GM18909 (cell line): ENCODE data around the gene HSBP1.

Experiments
- ATAC-seq: cut with Tn5 transposase; IDR thresholded peaks from one replicate; pipeline ENCODE4 v1.9.1; 2021; ENCODE audit warnings: mild to moderate bottlenecking; ENCODE audit not compliant: unreplicated experiment, poor library complexity

Gene HSBP1

DNA sequence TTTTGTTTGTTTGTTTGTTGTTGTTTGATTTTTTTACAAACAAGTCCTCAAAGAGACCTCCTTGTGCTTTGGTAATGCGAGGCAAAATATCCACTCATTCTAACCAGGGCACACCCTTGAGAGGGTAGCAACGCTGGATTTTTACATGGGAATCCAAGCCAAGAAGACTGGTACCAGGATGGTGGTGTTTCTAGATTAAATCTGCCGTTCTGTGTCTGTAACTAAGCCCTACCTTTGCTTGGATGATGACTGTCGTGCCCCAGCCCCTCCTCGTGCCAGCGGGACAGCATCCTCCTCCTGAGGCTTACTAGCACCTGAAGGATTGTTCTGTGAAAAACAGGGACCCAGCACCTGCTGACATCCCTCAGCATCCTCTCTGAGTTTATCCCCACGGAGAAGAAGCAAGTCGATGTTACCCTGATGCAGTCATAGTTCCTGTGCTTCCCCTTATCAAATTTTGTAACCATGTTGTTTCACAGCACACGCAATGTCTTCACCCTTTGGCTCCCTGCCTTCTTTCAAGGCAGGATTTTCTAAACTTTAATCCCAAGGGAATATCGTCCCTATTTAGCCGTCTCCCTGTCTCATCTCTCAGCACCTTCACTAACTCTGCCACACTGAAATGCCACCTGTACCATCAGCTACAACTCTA, 5.1 kb upstream of the HSBP1 start:
- ATAC-seq, result no peak

DNA sequence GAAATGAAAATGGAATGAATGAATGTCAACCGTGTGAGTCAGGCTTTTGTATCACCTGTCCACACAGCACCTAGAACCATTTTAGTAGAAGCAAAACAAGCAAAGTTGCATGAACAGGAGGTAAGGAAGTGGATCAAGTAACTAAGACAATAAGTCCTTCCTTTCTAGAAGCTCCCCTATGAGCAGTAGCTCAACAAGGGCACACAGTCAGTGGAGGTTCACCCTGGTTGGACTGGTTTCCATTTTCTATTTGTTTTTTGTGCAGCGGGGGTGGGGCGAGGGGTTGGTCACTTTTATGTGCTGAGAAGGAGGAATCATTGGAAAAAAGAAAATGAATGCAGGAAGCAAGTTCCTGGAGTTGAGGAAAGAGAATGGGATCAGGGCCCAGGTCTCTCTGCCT, 4.0 kb upstream of the HSBP1 start:
- ATAC-seq, result no peak

DNA sequence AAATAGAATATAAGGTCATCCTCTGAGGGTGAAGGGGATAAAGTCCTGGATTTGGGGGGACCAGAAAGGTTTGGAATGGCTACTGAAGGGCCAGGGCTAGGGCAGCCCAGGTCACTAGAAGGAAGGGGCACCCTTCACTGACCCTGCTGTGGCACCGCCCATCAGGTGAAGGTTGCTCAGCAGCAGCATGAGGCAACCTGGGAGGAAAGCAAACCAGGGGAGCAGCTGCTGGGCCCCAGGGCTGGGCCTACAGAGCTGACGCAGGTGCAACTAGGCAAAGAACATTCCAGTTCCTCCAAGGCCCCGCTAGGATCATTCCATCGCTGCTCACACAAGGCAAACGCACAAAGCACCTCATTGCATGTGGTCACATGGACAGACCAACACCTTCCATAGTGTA, 3.4 kb upstream of the HSBP1 start:
- no peak for ATAC-seq

DNA sequence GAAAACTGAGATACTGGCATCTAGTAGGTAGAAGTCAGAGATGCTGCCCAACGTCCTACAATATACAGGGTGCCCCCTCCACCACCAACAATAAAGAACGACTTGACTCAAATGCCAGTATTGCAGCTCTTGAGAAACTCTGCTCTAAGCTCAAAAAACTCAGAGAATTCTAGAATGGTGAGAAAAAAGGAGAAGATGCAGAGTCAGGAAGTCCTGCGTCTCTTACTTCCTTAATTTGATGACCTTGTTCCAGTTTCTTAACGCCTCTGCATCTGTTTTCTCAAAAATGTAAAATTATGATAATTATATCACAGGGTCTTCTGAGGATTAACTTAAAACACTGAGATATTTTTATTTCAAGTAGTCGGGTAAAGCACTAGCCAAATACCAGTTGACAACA, 1.7 kb upstream of the HSBP1 start:
- ATAC-seq, result no peak

DNA sequence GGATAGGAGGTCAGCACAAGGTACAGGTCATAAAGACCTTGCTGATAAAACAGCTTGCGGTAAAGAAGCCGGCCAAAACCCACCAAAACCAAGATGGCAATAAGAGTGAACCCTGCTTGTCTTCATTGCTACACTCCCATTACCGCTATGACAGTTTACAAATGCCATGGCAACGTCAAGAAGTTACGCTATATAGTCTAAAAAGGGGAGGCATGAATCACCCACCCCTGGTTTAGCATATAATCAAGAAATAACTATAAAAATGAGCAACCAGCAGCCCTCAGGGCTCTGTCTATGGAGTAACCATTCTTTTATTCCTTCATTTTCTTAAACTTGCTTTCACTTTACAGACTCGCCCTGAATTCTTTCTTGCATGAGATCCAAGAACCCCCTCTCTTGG, 1.0 kb upstream of the HSBP1 start:
- ATAC-seq, result no peak

DNA sequence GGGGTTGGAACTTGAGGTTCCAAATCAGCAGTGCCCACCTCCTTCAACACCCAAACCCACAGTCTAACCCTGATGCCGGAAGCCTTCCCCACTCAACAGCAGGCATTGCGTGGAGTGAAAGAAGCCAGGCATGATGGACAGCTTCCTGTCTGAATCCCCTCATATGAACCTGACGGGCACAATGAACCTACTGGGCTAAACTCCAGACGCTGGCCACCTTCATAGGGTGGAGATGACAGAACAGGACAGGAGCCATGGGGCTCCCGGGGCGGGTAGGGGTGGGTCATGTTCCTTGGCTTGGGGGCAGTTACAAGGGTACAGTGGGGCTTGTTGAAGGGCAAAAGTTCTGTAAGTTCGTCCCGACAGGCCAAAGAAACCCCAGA, 460 bp upstream of the HSBP1 start:
- ATAC-seq, result peak; percentile 1

DNA sequence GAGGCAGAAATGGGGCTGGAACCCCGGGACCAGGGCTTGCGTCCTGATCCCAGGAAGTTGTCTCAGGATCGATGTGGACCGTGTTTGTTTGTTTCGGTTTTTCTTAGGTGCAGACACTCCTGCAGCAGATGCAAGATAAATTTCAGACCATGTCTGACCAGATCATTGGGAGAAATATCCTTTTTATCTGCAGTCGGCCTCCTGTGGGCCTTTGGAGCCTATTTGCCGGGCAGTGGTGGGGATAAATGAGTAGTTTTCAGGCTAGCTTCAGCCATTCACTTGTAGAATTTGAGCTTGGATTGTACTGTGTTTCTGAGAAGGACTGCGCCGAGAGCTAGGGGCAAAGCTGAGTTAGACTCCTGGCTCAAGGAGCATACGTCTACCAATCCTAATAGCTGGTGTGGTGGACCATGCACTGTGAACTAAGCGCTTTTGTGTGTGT, 816 bp downstream of the HSBP1 start:
- no peak for ATAC-seq

DNA sequence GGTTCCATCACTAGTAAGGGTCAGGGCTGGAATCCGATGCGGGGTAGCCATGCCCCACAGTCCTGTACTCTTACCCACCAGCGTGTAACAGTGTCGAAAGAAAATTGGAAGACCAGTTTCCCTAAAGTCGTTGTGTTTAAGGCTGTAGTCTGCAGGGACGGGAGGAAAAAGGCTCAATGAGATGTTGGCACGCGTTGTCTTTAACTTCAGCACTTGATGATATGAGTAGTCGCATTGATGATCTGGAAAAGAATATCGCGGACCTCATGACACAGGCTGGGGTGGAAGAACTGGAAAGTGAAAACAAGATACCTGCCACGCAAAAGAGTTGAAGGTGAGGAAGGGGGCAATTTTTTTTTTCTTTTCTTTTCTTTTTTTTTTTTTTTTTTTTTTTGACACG, 1.3 kb downstream of the HSBP1 start:
- no peak for ATAC-seq

DNA sequence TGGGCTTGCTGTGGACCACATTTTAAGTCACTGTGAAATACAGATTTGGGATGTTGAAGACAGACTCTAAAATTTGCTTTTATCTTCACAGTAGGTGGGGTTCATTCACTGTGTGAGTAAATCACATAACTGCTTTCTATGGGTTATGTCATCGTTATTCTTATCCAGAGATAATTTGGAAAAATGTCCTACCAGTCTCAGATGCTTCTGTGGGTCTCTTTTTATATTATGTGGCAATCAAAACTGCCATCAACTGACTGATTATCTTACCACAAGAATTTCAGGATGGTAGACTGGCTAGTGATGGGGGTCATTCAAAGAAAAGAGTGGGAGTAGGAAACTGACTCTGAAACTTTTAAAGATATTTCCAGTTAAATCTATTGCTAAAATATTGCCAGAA, 3.1 kb downstream of the HSBP1 start:
- no peak for ATAC-seq

DNA sequence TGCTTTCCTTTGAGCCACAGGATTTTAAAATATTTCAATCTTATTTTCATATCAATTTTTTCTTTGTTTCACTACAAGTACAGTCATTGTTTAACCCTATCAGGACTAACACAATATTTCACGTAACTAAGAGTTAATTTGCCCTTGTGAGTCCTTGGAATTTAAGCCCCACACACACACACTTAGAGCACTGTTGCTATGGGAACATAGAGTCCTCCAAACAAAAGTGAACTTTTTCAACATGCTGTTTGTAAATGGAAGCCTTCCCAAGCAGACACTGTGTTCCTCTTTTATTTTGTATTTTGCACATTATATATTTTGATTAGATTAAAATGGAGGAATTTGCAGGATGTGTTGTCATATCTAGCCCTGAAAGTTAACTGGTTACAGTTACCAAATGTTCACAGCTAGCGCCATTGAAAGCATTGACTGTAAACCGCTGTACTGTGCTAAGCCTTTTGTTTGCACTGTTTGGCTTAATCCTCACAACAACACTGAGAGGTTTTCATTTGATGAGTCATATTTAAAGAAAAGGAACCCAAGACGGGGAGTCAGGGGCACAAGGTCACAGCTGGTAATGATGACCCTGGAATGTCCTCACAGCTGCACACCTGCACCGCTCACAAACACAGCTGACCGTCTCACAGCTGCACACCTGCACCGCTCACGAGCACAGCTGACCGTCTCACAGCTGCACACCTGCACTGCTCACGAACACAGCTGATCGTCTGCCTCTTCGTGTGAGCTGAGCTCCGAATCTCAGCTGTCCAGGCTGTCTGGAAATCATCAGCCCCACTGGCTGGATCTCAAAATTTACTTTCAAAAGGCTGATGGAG, 6.3 kb downstream of the HSBP1 start:
- no peak for ATAC-seq

DNA sequence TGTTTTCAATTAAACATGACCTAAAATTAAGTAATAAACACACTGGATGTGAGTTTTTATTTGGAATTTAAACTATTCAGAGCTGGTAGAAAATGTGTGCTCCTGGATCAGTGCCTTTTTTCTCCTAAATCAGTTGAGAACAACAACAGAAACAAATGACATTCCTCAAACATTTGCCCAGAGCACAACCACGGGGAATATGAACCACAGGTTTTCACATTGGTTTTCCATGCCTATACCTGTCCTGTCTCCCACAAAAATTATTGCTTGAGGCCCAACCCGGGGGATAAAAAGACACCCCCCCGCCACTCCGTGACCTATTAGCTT, 6.8 kb downstream of the HSBP1 start:
- no peak for ATAC-seq

DNA sequence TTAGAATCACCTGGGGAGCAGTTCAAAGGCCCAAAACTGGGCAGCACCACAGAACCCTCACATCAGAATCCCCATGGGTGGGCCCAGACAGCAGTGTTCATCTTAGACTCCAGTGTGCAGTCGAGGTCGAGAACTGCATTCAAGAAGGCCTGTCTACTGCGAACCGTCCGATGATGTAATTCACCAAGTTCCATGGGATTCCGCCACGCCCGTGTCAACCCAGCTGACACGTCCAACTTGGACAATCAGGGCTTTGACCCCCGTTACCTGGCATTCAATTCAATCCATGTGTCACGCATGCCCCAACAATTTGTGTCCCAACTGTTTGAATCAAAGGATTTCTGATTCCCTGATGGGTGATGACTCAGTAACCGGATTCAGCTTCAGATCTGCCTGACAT, 9.2 kb downstream of the HSBP1 start:
- no peak for ATAC-seq

DNA sequence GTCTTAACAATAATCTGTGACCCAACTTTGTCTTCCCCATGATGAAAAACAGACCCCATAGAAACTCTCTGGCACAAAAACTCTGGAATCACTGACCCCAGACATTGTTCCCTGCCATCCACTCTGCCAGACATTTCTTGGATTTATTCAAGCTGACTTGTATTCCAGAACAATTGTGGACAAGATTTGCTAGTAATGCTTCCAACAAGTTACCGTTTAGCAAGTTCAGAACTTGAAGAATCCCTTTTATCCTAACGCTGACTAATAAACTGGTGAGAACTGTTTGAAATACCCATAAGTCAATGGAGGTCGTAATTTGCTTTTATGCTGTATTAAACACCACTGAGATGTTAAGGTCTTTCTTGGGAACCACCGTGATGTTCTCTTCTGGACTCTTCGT, 10.5 kb downstream of the HSBP1 start:
- ATAC-seq, result no peak

DNA sequence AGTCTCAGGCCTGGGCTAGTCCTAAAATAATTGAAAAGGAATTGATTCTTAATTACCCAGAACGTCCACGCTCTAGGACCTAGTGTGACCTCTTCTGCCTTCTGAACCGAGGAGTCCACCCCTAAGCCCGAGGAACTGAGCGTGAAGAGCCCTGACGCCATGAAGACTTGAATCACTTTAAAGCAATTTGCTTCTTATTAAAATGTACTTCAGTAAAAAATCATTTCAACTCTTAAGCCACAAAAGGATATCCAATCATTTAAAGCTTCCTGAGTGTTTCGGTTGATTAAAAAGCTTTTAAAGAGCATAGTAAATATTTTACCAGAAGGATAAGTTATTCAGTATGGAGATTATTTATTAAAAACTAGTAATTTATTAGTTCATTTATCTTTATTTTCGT, 11.6 kb downstream of the HSBP1 start:
- no peak for ATAC-seq

DNA sequence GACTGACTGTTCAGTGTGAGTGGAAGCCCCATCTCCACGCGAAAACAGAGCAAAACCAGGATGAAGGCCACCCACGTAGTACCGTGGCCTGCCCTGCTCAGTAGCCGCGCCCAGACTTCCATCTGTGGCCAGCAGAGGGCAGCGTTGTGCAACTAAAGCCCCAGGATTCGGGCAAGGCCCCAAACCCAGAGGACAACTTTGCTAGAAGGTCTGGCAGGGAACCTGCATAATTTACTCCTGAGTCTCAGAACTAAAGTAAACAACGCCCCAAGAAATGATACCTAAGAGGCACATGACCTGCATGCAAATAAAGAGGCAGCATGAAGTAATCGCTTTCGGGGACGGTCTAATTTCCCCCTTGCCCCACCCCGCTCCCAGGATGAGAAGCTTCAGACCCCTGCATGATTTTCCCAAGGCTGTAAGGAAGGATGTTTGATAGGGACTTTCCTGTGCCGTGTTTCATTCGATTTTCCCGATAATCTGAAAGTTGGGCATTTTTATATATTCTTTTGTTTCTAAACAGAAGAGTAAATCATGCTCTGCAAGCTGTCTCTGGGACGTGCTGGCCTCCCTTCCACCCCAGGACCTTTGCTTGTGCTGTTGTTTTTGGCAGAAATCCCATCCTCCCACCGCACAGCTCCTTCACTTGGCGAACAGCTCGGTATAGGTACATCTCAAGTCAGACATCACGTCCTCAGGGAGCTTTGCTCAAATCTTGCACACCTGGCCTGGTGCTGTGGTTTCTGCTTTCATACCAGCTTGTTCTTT, 18.6 kb downstream of the HSBP1 start:
- ATAC-seq, result peak; percentile 58

DNA sequence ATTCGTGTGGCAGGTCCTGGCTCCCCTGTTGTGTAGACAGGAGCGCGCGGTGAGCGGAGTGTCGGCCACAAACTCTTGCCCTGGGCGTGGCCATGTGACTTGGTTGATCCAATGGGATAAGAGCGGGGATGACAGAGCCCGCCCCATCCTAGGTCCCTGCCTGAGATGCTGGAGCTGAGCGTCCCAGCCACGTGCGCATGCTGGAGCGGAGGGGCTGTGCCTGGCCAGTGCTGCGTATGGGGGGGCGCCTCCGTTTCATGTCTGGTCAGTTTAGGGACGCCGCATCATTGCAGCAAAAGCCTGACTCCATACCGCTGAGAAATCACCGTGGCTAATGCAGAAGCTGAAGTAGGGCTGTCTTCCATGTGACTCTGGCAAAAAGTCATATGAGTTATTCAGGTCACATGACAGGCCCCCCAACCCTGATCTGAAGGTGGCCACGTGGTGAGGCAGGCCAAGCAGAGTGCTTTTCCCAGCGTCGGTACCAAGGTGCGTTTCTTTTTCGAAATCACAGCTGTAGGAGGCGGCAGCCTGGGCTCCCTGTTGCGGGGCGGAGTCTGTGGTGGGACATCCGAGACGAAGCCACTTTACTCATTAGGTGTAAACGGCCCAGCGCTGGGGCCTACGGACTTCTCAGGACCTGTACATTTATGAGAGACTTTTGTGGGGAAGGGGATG, 22.5 kb downstream of the HSBP1 start:
- no peak for ATAC-seq

DNA sequence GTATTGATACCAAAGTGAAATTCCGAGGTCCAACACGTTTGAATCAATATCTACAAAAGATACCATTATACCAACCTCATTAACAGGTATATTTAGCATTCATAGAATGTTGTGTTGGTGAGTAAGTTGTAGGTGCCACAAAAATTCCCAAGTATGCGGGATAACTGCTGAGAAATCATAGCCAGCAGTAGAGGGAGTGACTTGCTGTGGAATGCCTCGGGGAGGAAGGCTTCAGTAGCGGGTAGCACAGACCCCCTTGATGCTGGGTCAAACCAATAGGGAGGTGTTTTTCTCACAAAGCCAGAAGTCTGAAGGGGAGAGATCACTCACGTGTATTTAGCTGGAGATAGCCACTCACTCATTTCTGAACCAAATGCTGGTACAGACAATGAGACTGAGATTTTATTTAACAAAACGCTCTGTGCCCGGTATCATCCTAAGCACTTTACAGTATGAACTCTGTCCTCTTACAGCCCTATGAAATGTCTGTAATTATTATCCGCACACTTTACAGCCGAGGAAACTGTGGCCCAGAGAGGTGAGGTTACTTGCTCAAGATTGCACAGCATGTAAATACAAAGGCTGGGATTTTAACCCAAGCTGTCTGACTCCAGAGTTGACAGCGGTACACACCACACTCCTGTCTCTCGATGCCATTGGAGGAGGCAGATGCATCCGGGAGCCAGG, 23.1 kb downstream of the HSBP1 start:
- no peak for ATAC-seq

DNA sequence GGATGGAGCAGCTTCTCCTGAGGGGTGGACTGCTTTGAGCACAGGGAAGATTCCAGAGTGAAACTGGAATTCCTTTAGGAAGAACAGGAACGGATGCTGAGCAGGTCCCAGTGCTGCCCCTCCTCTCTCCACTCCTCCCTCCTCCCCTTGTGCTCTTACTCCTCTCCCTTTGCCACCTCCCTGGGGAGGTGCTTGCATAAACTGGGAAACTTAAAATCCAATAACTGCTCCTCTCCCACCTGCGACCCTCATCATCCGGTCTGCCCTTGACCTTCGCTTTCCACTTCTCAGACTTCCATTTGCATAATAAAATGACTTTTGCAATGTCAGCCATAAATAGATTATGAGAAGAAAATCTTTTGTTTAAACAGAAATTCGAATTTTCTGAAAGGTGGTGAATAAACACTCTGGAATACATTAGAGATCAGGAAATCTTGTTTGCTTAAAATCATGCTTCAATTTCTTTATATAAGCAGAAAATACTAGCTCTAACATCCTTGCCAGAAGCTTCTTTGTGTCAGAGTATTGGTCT, 23.7 kb downstream of the HSBP1 start:
- ATAC-seq, result no peak

DNA sequence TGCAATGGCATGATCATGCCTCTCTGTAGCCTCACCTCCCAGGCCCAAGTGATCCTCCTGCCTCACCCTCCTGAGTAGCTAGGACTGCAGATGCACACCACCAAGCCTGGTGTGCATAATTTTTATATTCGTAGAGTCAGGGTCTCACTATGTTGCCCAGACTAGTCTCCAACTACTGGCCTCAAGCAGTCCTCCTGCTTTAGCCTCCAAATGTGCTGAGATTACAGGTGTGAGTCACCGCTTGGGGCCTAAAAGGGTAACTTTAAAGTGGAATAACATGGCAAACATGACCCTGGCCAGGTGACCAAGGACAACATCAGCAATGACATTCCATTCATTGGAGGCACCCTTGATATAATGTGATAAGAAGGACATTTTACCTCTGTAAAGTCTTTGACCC, 26.1 kb downstream of the HSBP1 start:
- ATAC-seq, result no peak
